ENCODE data around the gene SERPINB2.
"Not testable (repeated sequence)": the region's sequence is repeated elsewhere in the genome, so short reads cannot be mapped to it uniquely, and the experiment has no call there.

SERPINB2 gene

DNA sequence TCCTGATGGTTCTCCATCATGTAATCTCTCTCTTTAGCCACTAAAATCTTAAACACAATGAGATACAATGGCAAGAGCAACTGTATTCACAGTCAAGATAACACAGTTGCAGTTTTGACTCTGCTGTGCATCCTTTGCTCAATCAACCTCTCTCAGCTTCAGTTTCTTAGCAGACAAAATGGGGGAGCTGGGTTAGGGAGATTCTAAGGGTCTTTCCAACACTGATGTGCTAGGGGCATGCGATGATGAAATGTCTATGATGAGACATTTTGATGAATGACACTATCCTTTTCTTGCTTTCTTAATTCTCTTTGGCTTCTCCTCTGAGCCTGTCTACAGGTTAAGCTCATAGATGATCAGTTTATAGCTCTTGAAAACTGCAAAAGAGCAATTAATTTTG lies 21.4 kb downstream of the SERPINB2 start:
- TF ChIP-seq, protein P1, sequence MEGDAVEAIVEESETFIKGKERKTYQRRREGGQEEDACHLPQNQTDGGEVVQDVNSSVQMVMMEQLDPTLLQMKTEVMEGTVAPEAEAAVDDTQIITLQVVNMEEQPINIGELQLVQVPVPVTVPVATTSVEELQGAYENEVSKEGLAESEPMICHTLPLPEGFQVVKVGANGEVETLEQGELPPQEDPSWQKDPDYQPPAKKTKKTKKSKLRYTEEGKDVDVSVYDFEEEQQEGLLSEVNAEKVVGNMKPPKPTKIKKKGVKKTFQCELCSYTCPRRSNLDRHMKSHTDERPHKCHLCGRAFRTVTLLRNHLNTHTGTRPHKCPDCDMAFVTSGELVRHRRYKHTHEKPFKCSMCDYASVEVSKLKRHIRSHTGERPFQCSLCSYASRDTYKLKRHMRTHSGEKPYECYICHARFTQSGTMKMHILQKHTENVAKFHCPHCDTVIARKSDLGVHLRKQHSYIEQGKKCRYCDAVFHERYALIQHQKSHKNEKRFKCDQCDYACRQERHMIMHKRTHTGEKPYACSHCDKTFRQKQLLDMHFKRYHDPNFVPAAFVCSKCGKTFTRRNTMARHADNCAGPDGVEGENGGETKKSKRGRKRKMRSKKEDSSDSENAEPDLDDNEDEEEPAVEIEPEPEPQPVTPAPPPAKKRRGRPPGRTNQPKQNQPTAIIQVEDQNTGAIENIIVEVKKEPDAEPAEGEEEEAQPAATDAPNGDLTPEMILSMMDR (IDR thresholded peaks at IDR 0.05; ENCODE audit: low read depth, low read length): no peak
- no peak for DNase-seq
- H3K9me3 ChIP-seq: no peaks in the 10 kb centered on the region
- H3K4me3 ChIP-seq (ENCODE audit: low read depth, low read length): no peak overlapping the region
- no peaks in the 10 kb centered on the region for H3K4me1 ChIP-seq
- H3K36me3 ChIP-seq: no peaks in the 10 kb centered on the region
- H3K27me3 ChIP-seq: no peaks in the 10 kb centered on the region

DNA sequence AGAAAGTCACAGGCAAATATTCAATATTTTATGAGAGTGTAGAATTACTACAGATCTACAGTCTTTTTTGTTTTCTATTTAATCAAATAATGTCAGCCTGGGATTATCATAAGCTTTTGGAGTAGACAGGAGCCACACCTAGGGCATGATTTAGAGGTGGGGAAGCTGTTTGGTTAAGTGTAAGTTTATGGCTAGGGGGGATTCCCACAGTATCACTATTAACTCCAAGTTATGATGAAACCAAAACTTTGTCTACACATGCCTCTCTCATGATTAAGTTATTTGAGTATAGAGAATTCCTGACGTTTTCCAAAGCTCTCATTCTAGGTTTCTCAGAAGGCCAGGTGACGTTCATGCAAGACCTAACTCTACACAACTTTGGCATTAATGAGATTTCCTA lies 22.4 kb downstream of the SERPINB2 start:
- no peaks in the 10 kb centered on the region for H3K9me3 ChIP-seq
- H3K36me3 ChIP-seq: no peaks in the 10 kb centered on the region
- TF ChIP-seq, protein P1 (IDR thresholded peaks at IDR 0.05; ENCODE audit: low read depth, low read length): no peak
- H3K4me3 ChIP-seq (ENCODE audit: low read depth, low read length): no peak overlapping the region
- H3K4me1 ChIP-seq: no peaks in the 10 kb centered on the region
- no peak for DNase-seq
- no peaks in the 10 kb centered on the region for H3K27me3 ChIP-seq

DNA sequence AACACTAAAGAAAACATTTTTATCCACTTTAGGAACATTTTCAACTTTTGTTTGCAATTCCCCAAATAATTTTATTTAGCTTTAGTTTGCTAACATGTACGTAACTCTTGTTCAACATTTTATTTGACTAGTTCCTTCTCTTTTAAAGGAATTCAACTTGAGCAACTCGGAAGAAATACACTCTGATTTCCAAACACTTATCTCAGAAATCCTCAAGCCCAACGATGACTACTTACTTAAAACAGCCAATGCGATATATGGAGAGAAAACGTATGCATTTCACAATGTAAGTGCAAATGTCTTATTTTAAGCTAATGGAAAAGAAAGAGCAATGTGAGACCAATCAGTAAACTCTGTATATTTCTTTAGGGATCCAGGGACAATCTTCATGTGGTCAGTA lies 30.3 kb downstream of the SERPINB2 start:
- Histone ChIP-seq H3K9me3 (no peaks in the 10 kb centered on the region), H3K4me1 (no peaks in the 10 kb centered on the region), H3K36me3 (no peaks in the 10 kb centered on the region), H3K4me3 (ENCODE audit: low read depth, low read length) (no peak overlapping the region), H3K27me3 (no peaks in the 10 kb centered on the region)
- TF ChIP-seq, protein P1 (IDR thresholded peaks at IDR 0.05; ENCODE audit: low read depth, low read length): no peak
- DNase-seq: no peak

DNA sequence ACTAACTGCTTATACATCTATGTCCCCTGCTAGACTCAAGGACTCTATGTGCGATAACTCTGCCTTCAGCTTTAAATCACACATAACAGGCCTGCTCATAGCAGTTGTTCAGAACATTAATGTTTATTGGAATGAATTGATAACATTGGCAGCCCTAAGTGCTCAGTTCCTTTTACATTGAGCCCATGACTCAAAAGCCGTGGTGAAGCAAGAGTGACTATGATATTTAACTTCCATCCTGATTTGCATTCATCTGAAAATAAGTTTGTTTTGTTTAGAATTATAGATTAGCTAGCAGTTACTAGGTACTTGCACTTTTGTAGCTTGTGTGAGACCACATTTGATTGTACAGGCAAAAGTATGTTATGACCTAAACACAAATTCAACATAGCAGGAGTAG lies 34.5 kb downstream of the SERPINB2 start:
- DNase-seq: no peak
- Histone ChIP-seq H3K4me3 (ENCODE audit: low read depth, low read length) (no peak overlapping the region), H3K27me3 (no peaks in the 10 kb centered on the region), H3K36me3 (no peaks in the 10 kb centered on the region), H3K4me1 (no peaks in the 10 kb centered on the region), H3K9me3 (no peaks in the 10 kb centered on the region)
- TF ChIP-seq, protein P1 (IDR thresholded peaks at IDR 0.05; ENCODE audit: low read depth, low read length): no peak

DNA sequence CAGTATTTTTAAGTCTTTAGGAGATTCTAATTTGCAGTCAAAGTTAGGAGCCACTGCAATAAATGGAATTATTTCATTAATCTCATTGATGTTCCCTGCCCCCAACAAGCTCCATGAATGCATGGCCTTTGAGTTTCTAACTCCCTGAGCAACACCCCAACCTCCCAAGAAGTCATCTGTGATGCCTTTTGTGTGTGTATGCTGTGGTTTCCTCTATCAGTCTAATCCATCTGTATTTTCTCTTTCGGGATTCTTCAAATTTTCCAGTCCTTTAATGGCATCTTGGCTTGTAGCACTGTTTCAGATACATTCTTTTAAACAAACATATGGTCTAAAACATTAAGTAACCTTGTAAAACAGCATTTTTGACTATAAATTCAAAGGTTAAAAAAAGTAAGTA lies 37.0 kb downstream of the SERPINB2 start:
- Histone ChIP-seq H3K36me3 (no peaks in the 10 kb centered on the region), H3K4me3 (ENCODE audit: low read depth, low read length) (no peak overlapping the region), H3K27me3 (no peaks in the 10 kb centered on the region), H3K4me1 (no peaks in the 10 kb centered on the region), H3K9me3 (no peaks in the 10 kb centered on the region)
- no peak for DNase-seq
- TF ChIP-seq, protein P1 (IDR thresholded peaks at IDR 0.05; ENCODE audit: low read depth, low read length): no peak

DNA sequence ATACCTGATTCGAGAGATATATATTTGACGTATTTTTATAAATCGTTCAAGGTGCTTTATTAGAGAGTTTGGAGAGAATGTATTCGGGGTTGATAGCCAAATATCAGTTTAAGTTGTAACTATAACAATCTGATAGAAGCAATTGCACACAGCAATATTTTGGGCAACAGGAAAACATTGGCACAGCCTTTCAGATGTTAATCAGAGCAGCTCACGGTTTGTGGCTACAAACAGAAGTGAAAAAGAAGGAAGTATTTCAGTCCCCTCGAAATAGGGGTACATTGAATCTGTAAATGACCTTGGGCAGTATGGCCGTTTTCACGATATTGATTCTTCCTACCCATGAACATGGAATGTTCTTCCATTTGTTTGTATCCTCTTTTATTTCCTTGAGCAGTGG lies 40.8 kb downstream of the SERPINB2 start:
- no peaks in the 10 kb centered on the region for H3K36me3 ChIP-seq
- no peak overlapping the region for H3K4me3 ChIP-seq (ENCODE audit: low read depth, low read length)
- DNase-seq: no peak
- no peaks in the 10 kb centered on the region for H3K9me3 ChIP-seq
- TF ChIP-seq, protein P1 (IDR thresholded peaks at IDR 0.05; ENCODE audit: low read depth, low read length): no peak
- no peaks in the 10 kb centered on the region for H3K4me1 ChIP-seq
- no peaks in the 10 kb centered on the region for H3K27me3 ChIP-seq

DNA sequence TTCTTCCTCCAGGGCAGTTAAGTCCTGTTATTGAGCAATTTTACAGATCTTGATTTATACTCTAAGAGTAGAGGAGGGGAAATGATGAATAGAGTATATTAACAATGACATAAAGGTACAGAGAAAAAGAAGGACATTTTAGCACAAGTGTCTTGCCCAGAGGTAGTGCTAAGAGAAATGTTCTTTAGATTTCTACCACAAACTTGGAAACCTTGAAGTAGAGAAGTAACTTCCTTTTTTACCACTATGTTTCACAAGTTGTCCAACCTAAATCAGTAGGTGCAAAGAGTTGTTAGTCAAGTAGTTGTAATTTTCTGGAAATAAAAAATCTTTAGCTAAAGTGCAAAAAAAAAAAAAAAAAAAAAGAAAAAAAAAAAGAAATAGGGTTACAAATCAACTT lies 41.9 kb downstream of the SERPINB2 start:
- H3K4me3 ChIP-seq (ENCODE audit: low read depth, low read length); H3K9me3 ChIP-seq; DNase-seq; H3K27me3 ChIP-seq; H3K36me3 ChIP-seq; H3K4me1 ChIP-seq: not testable (repeated sequence)
